Activated CD4-positive, alpha-beta memory T cell treated with anti-CD3 and anti-CD28 coated beads for 36 hours (primary cell): ENCODE measurements around the gene TNIP3. TPM values are rescaled to one million over a fixed set of nuclear protein-coding genes. Genes with fewer than 3 reads are reported as not detected.

Experiments used
- CTCF ChIA-PET: fragments of 350-600 bp; sonication (Branson Sonifier 250); formaldehyde crosslinking; loops from one replicate; lab custom pipeline; 2021; ENCODE audit warnings: antibody characterized with exemption, inconsistent platforms; lab: Charles Lee
- POLR2A ChIA-PET: fragments of 350-600 bp; sonication (Branson Sonifier 250); formaldehyde crosslinking; loops from one replicate; lab custom pipeline; 2021; ENCODE audit warnings: antibody characterized with exemption; lab: Charles Lee
- DNase-seq: peaks from one replicate; pipeline ENCODE4 v3.0.0-alpha.2; 2020
- H3K27ac Mint-ChIP-seq: one replicate; pipeline ENCODE4 v1.8.0; 2021; ENCODE audit warnings: mixed read lengths
- H3K27me3 Mint-ChIP-seq: one replicate; pipeline ENCODE4 v1.8.0; 2021; ENCODE audit warnings: mixed read lengths
- H3K36me3 Mint-ChIP-seq: one replicate; pipeline ENCODE4 v1.8.0; 2021; ENCODE audit warnings: mixed read lengths
- H3K4me1 Mint-ChIP-seq: one replicate; pipeline ENCODE4 v1.8.0; 2021; ENCODE audit warnings: low read depth, mixed read lengths
- H3K4me3 Mint-ChIP-seq: one replicate; pipeline ENCODE4 v1.8.0; 2021; ENCODE audit warnings: mild to moderate bottlenecking, mixed read lengths
- H3K9me3 Mint-ChIP-seq: one replicate; pipeline ENCODE4 v1.8.0; 2021; ENCODE audit warnings: mixed read lengths
- intact Hi-C: fragments of 100-400 bp; cut with micrococcal nuclease; formaldehyde crosslinking; loops from one replicate; pipeline ENCODE4 v1.15.1; 2023
- total RNA-seq, 2 experiments: library from RNA; stranded (reverse); gene quantifications; one replicate each; pipeline ENCODE4 v1.2.3, GENCODE V29; 2021

TNIP3 gene
- total RNA-seq, 2 experiments from 2014 or later = 12.0 to 12.3 TPM

- peak overlapping the region; percentile 11 for H3K27ac Mint-ChIP-seq
Measured at GRCh38 chr4:121192013-121192412, 27.9 kb upstream of the TNIP3 start.

DNA sequence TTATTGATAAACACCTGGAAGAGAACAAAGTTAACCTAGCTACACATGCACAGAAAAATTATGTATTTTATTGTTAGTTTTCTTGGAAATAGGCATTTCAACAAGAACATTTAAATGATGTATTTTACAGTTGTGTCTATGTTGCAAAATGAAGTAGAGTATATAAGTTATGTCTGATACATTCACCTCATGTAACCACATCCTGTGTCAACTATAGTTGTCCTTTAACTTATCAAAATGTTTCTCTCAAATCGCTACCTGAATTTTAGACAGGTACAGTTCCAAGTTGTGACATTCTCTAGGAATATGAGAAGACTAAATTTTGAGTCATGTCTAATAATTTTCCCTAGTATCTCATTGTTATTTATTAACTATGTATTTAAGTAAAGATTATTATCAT is 27.2 kb upstream of the TNIP3 start:
- DNase-seq = no peak
- ChIA-PET CTCF (interaction anchor here (0.9 to 5.7 kb wide), 20 partner anchors 8 to 1036 kb away, joined by 3 to 126 read pairs (median 9); no protein-coding TSS in a partner anchor), POLR2A (interaction anchor here (1.8 kb wide), 1 partner anchor 9 kb away, joined by 7 read pairs; no protein-coding TSS in a partner anchor)
- intact Hi-C loops = loop anchor here (5.0 kb wide), 2 partner anchors 149 to 536 kb away; no protein-coding TSS in a partner anchor
- H3K27ac Mint-ChIP-seq = peak overlapping the region; percentile 45
- peaks cover 72% of the 10 kb centered on the region for H3K4me1 Mint-ChIP-seq
- H3K27me3 Mint-ChIP-seq = no peaks in the 10 kb centered on the region
- H3K4me3 Mint-ChIP-seq = no peak overlapping the region
- H3K36me3 Mint-ChIP-seq = peaks cover 2% of the 10 kb centered on the region
- H3K9me3 Mint-ChIP-seq = no peaks in the 10 kb centered on the region

More at GRCh38 chr4:121192013-121192412, 27.9 kb upstream of the TNIP3 start:
- H3K36me3 Mint-ChIP-seq = no peaks in the 10 kb centered on the region
- ChIA-PET POLR2A (interaction anchor here (0.9 to 1.8 kb wide), 4 partner anchors 9 to 115 kb away, joined by 3 to 7 read pairs (median 6); no protein-coding TSS in a partner anchor), CTCF (interaction anchor here (0.6 to 5.7 kb wide), 53 partner anchors 9 to 1037 kb away, joined by 3 to 126 read pairs (median 5); no protein-coding TSS in a partner anchor)
- intact Hi-C loops = loop anchor here (1.0 to 5.0 kb wide), 8 partner anchors 35 to 535 kb away; no protein-coding TSS in a partner anchor
- no peak for DNase-seq
- no peaks in the 10 kb centered on the region for H3K9me3 Mint-ChIP-seq
- H3K4me1 Mint-ChIP-seq = peaks cover 68% of the 10 kb centered on the region
- H3K27me3 Mint-ChIP-seq = no peaks in the 10 kb centered on the region
- no peak overlapping the region for H3K4me3 Mint-ChIP-seq

DNA sequence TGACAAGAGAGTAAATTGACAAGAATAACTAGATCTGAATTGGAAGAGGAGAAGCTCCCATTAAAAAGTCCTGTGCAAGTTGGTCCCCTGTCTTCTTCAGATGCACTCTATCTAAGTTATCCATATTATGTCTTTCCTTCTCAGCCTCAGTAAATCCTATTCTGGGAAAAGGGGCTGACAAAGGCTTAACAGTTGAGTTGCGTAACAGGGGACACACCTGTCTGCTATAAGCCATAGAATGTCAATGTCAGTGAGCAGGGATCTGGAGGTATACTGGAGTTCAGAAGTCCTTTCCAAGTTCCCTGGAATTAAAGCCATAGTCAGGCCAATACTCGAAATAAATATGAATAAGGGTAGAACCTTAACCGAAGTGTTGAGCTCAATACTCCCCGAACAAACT is 26.3 kb upstream of the TNIP3 start:
- no peak for DNase-seq
- peaks cover 4% of the 10 kb centered on the region for H3K36me3 Mint-ChIP-seq
- H3K27ac Mint-ChIP-seq = peak overlapping the region; percentile 78
- ChIA-PET CTCF (interaction anchor here (0.9 to 5.7 kb wide), 13 partner anchors 7 to 272 kb away, joined by 3 to 126 read pairs (median 7); no protein-coding TSS in a partner anchor), POLR2A (interaction anchor here (0.7 to 1.0 kb wide), 2 partner anchors 88 to 230 kb away, joined by 3 read pairs; no protein-coding TSS in a partner anchor)
- H3K4me3 Mint-ChIP-seq = no peak overlapping the region
- H3K4me1 Mint-ChIP-seq = peaks cover 76% of the 10 kb centered on the region
- intact Hi-C loops = loop anchor here (1.0 to 5.0 kb wide), 5 partner anchors 8 to 537 kb away; no protein-coding TSS in a partner anchor
- H3K27me3 Mint-ChIP-seq = no peaks in the 10 kb centered on the region
- no peaks in the 10 kb centered on the region for H3K9me3 Mint-ChIP-seq

GRCh38 chr4:121189326-121190215 is 25.4 kb upstream of the TNIP3 start:
- peak; percentile 63 for DNase-seq
- intact Hi-C loops = loop anchor here (1.0 to 5.0 kb wide), 5 partner anchors 7 to 538 kb away; no protein-coding TSS in a partner anchor
- Mint-ChIP-seq H3K4me3 (peak overlapping the region; percentile 47), H3K9me3 (no peaks in the 10 kb centered on the region), H3K4me1 (peaks cover 77% of the 10 kb centered on the region), H3K27ac (peak overlapping the region; percentile 78), H3K27me3 (no peaks in the 10 kb centered on the region), H3K36me3 (peaks cover 4% of the 10 kb centered on the region)
- ChIA-PET POLR2A (interaction anchor here (0.7 to 1.6 kb wide), 3 partner anchors 11 to 230 kb away, joined by 3 read pairs; no protein-coding TSS in a partner anchor), CTCF (interaction anchor here (1.1 to 5.7 kb wide), 7 partner anchors 10 to 273 kb away, joined by 3 to 126 read pairs (median 7); no protein-coding TSS in a partner anchor)

DNA sequence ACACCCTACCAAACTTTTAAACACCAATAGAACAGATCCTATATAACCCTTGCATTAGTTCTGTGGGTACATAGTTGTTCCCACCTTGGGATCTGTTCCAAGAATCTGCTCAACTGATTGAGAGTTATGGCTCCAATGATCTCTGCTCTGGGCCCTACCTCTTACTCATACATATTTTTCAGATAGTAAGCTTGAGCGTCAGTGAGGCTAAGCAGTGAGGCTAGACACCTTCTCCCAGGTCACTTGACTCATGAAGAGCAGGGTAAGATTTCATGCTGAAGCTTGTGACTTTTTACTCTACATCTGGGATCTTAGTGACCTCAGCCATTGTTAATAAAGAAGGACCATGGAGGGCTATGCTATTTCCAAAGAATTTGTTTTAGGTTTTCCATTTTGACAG is 23.1 kb upstream of the TNIP3 start:
- Mint-ChIP-seq H3K27ac (no peak overlapping the region), H3K36me3 (peaks cover 4% of the 10 kb centered on the region), H3K4me1 (peaks cover 75% of the 10 kb centered on the region), H3K27me3 (no peaks in the 10 kb centered on the region), H3K9me3 (no peaks in the 10 kb centered on the region), H3K4me3 (no peak overlapping the region)
- intact Hi-C loops = no loop called here
- DNase-seq = no peak
- POLR2A ChIA-PET = no interaction called here
- CTCF ChIA-PET = interaction anchor here (1.0 to 1.7 kb wide), 3 partner anchors 35 to 121 kb away, joined by 3 to 7 read pairs (median 3); no protein-coding TSS in a partner anchor

- ChIA-PET CTCF (interaction anchor here (0.8 to 1.7 kb wide), 2 partner anchors 121 to 122 kb away, joined by 3 to 7 read pairs; no protein-coding TSS in a partner anchor), POLR2A (no interaction called here)
- H3K4me1 Mint-ChIP-seq = peaks cover 73% of the 10 kb centered on the region
- no peak overlapping the region for H3K4me3 Mint-ChIP-seq
- H3K9me3 Mint-ChIP-seq = no peaks in the 10 kb centered on the region
- intact Hi-C loops = no loop called here
- H3K27me3 Mint-ChIP-seq = no peaks in the 10 kb centered on the region
- H3K36me3 Mint-ChIP-seq = peaks cover 5% of the 10 kb centered on the region
- no peak for DNase-seq
- no peak overlapping the region for H3K27ac Mint-ChIP-seq
Measured at GRCh38 chr4:121185960-121186359, 21.8 kb upstream of the TNIP3 start.

GRCh38 chr4:121183989-121184388 is 19.9 kb upstream of the TNIP3 start:
- H3K9me3 Mint-ChIP-seq = no peaks in the 10 kb centered on the region
- H3K4me3 Mint-ChIP-seq = no peak overlapping the region
- peak overlapping the region; percentile 10 for H3K27ac Mint-ChIP-seq
- DNase-seq = no peak
- no peaks in the 10 kb centered on the region for H3K27me3 Mint-ChIP-seq
- intact Hi-C loops = loop anchor here (5.0 kb wide), 2 partner anchors 112 to 523 kb away; partner anchors contain the start of gene NDNF
- ChIA-PET POLR2A (no interaction called here), CTCF (interaction anchor here (3.3 kb wide), 1 partner anchor 8 kb away, joined by 28 read pairs; no protein-coding TSS in a partner anchor)
- H3K4me1 Mint-ChIP-seq = peaks cover 72% of the 10 kb centered on the region
- H3K36me3 Mint-ChIP-seq = peaks cover 10% of the 10 kb centered on the region

DNA sequence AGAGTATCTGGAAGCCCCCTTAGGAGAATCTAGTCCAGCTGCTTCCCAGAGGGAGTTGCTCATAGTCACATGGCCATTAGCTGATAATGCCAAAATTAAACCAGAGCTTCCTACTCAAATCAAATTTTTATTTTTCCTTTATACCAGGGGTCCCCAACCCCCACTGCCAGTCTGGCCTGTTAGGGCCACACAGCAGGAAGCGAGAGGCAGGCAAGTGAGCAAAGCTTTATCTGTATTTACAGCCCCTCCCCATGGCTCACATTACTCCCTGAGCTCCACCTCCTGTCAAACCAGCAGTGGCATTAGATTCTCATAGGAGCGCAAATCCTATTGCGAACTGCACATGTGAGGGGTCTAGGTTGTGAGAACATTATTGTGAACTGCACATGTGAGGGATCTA is 19.2 kb upstream of the TNIP3 start:
- ChIA-PET POLR2A (no interaction called here), CTCF (interaction anchor here (1.4 to 3.3 kb wide), 3 partner anchors 9 to 124 kb away, joined by 5 to 28 read pairs (median 7); no protein-coding TSS in a partner anchor)
- peaks cover 70% of the 10 kb centered on the region for H3K4me1 Mint-ChIP-seq
- peak overlapping the region; percentile 87 for H3K27ac Mint-ChIP-seq
- no peaks in the 10 kb centered on the region for H3K27me3 Mint-ChIP-seq
- peaks cover 13% of the 10 kb centered on the region for H3K36me3 Mint-ChIP-seq
- H3K4me3 Mint-ChIP-seq = no peak overlapping the region
- intact Hi-C loops = loop anchor here (5.0 kb wide), 2 partner anchors 111 to 524 kb away; partner anchors contain the start of gene NDNF
- H3K9me3 Mint-ChIP-seq = no peaks in the 10 kb centered on the region
- DNase-seq = no peak

- Mint-ChIP-seq H3K27me3 (no peaks in the 10 kb centered on the region), H3K36me3 (peaks cover 17% of the 10 kb centered on the region), H3K27ac (peak overlapping the region; percentile 87), H3K9me3 (no peaks in the 10 kb centered on the region), H3K4me3 (peak overlapping the region; percentile 74), H3K4me1 (peaks cover 72% of the 10 kb centered on the region)
- POLR2A ChIA-PET = interaction anchor here (0.6 kb wide), 1 partner anchor 21 kb away, joined by 3 read pairs; no protein-coding TSS in a partner anchor
- intact Hi-C loops = loop anchor here (1.0 to 5.0 kb wide), 5 partner anchors 8 to 525 kb away; partner anchors contain the start of gene NDNF
- CTCF ChIA-PET = interaction anchor here (1.4 to 3.3 kb wide), 4 partner anchors 10 to 125 kb away, joined by 5 to 28 read pairs (median 6); no protein-coding TSS in a partner anchor
- DNase-seq = no peak
Measured at GRCh38 chr4:121182296-121182695, 18.2 kb upstream of the TNIP3 start.

DNA sequence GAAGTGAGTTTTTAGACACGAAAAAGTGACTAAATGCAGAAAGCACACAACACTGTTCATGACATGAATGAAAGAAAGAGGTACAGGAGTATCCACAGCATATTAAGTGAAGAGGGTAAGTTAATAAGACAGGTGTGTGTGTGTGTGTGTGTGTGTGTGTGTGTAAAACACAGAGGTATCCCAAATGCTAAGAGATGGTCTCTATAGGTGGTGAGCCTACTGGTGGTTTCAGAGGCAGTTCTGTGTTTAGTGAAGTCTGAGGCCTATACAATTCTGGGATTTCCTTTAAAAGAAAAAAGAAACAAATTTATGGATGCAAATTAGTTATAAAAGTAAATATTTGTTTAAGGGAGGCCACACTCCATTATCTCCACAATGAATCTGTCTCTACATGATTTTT is 17.4 kb upstream of the TNIP3 start:
- H3K9me3 Mint-ChIP-seq = no peaks in the 10 kb centered on the region
- no peak for DNase-seq
- peaks cover 74% of the 10 kb centered on the region for H3K4me1 Mint-ChIP-seq
- no peaks in the 10 kb centered on the region for H3K27me3 Mint-ChIP-seq
- H3K36me3 Mint-ChIP-seq = peaks cover 17% of the 10 kb centered on the region
- POLR2A ChIA-PET = no interaction called here
- intact Hi-C loops = loop anchor here (1.0 to 5.0 kb wide), 4 partner anchors 27 to 526 kb away; partner anchors contain the start of gene NDNF
- CTCF ChIA-PET = interaction anchor here (1.0 to 3.3 kb wide), 5 partner anchors 10 to 126 kb away, joined by 3 to 28 read pairs (median 6); no protein-coding TSS in a partner anchor
- H3K27ac Mint-ChIP-seq = peak overlapping the region; percentile 87
- peak overlapping the region; percentile 55 for H3K4me3 Mint-ChIP-seq

GRCh38 chr4:121180558-121180957 is 16.4 kb upstream of the TNIP3 start:
- no peak for DNase-seq
- H3K27me3 Mint-ChIP-seq = no peaks in the 10 kb centered on the region
- peak overlapping the region; percentile 86 for H3K27ac Mint-ChIP-seq
- peaks cover 75% of the 10 kb centered on the region for H3K4me1 Mint-ChIP-seq
- no peaks in the 10 kb centered on the region for H3K9me3 Mint-ChIP-seq
- ChIA-PET POLR2A (interaction anchor here (0.9 to 1.3 kb wide), 2 partner anchors 15 to 93 kb away, joined by 4 read pairs; no protein-coding TSS in a partner anchor), CTCF (interaction anchor here (1.0 to 1.5 kb wide), 4 partner anchors 8 to 127 kb away, joined by 3 to 19 read pairs (median 3); no protein-coding TSS in a partner anchor)
- peak overlapping the region; percentile 55 for H3K4me3 Mint-ChIP-seq
- intact Hi-C loops = loop anchor here (1.0 to 5.0 kb wide), 5 partner anchors 42 to 527 kb away; partner anchors contain the start of gene NDNF
- H3K36me3 Mint-ChIP-seq = peaks cover 14% of the 10 kb centered on the region
